WTC11 (cell line): ENCODE results near the gene PTPRO. TPM values are rescaled to one million over a fixed set of nuclear protein-coding genes. Genes with fewer than 3 reads are reported as not detected.
A peak's percentile ranks its signal among the peaks of the same experiment; 100 is the strongest.

Experiments used
- ATAC-seq: fragments of 200-7000 bp; cut with Tn5 transposase; 2 replicates; pipeline ENCODE4 v1.10.0; 2021; ENCODE audit warnings: mild to moderate bottlenecking, moderate library complexity
- CTCF ChIA-PET: fragments of 300-600 bp; sonication (Branson Sonifier 250); formaldehyde crosslinking; loops from one replicate; lab custom pipeline; 2021; ENCODE audit warnings: antibody characterized with exemption; lab: Charles Lee
- POLR2A ChIA-PET: fragments of 350-600 bp; sonication (Branson Sonifier 250); formaldehyde crosslinking; loops from one replicate; lab custom pipeline; 2021; ENCODE audit warnings: antibody characterized with exemption; lab: Charles Lee
- DNase-seq: peaks from one replicate; pipeline ENCODE4 v3.0.0; 2021; ENCODE audit warnings: low spot score
- H3K27ac Mint-ChIP-seq: 2 replicates; pipeline ENCODE4 v1.8.0; 2021; ENCODE audit warnings: mixed read lengths
- H3K27me3 Mint-ChIP-seq: 2 replicates; pipeline ENCODE4 v1.8.0; 2021; ENCODE audit warnings: low read depth, mild to moderate bottlenecking, moderate library complexity, mixed read lengths
- H3K36me3 Mint-ChIP-seq: 2 replicates; pipeline ENCODE4 v1.8.0; 2021; ENCODE audit warnings: mixed read lengths
- H3K4me1 Mint-ChIP-seq: 2 replicates; pipeline ENCODE4 v1.8.0; 2022; ENCODE audit warnings: mixed read lengths
- H3K4me3 Mint-ChIP-seq: 2 replicates; pipeline ENCODE4 v1.8.0; 2021; ENCODE audit warnings: mild to moderate bottlenecking, moderate library complexity, mixed read lengths
- H3K9me3 Mint-ChIP-seq: 2 replicates; pipeline ENCODE4 v1.8.0; 2021; ENCODE audit warnings: mixed read lengths
- ATF6 ChIP-seq: sonication (generic); formaldehyde crosslinking; IDR thresholded peaks from 2 replicates; pipeline ENCODE4 v1.8.1; 2023; ENCODE audit warnings: mild to moderate bottlenecking, missing genetic modification reagents
- ELF4 ChIP-seq: sonication (generic); formaldehyde crosslinking; IDR thresholded peaks from 2 replicates; pipeline ENCODE4 v1.8.1; 2022; ENCODE audit warnings: low read depth, mild to moderate bottlenecking, moderate library complexity, missing genetic modification reagents
- FOXJ3 ChIP-seq: sonication (generic); formaldehyde crosslinking; IDR thresholded peaks from 2 replicates; pipeline ENCODE4 v1.9.0; 2021; ENCODE audit warnings: missing genetic modification reagents, mild to moderate bottlenecking, borderline replicate concordance
- FOXK1 ChIP-seq: sonication (generic); formaldehyde crosslinking; IDR thresholded peaks from 2 replicates; pipeline ENCODE4 v1.8.0; 2022; ENCODE audit warnings: mild to moderate bottlenecking, moderate library complexity, missing genetic modification reagents
- HMGA2 ChIP-seq: fragments of 250-450 bp; sonication (Bioruptor Pico); IDR thresholded peaks from 2 replicates; pipeline ENCODE4 v1.4.0; 2021; ENCODE audit warnings: mild to moderate bottlenecking, moderate library complexity
- HMGXB4 ChIP-seq: sonication (generic); formaldehyde crosslinking; IDR thresholded peaks from 2 replicates; pipeline ENCODE4 v1.8.1; 2023; ENCODE audit warnings: mild to moderate bottlenecking, moderate library complexity, missing genetic modification reagents
- IRF1 ChIP-seq: sonication (generic); formaldehyde crosslinking; IDR thresholded peaks from 2 replicates; pipeline ENCODE4 v1.8.0; 2023; ENCODE audit warnings: missing genetic modification reagents
- JAZF1 ChIP-seq: fragments of 250-450 bp; sonication (Bioruptor Pico); IDR thresholded peaks from 2 replicates; pipeline ENCODE4 v1.9.0; 2021; ENCODE audit warnings: moderate library complexity, mild to moderate bottlenecking, inconsistent platforms
- PRRX2 ChIP-seq: fragments of 250-450 bp; sonication (Bioruptor Pico); IDR thresholded peaks from 2 replicates; pipeline ENCODE4 v1.8.0; 2021; ENCODE audit warnings: mild to moderate bottlenecking
- RELA ChIP-seq: sonication (generic); formaldehyde crosslinking; IDR thresholded peaks from 2 replicates; pipeline ENCODE4 v1.8.1; 2022; ENCODE audit warnings: missing genetic modification reagents, mild to moderate bottlenecking, borderline replicate concordance
- RORB ChIP-seq: fragments of 250-450 bp; sonication (Bioruptor Pico); IDR thresholded peaks from 2 replicates; pipeline ENCODE4 v1.9.0; 2021; ENCODE audit warnings: mild to moderate bottlenecking
- ZNF219 ChIP-seq: sonication (generic); formaldehyde crosslinking; IDR thresholded peaks from 2 replicates; pipeline ENCODE4 v1.8.0; 2023; ENCODE audit warnings: missing genetic modification reagents, mild to moderate bottlenecking, borderline replicate concordance
- ZNF263 ChIP-seq: sonication (generic); formaldehyde crosslinking; IDR thresholded peaks from 2 replicates; pipeline ENCODE4 v1.8.1; 2022; ENCODE audit warnings: low read depth, mild to moderate bottlenecking, moderate library complexity, missing genetic modification reagents
- ZNF416 ChIP-seq: fragments of 250-450 bp; sonication (Bioruptor Pico); IDR thresholded peaks from 2 replicates; pipeline ENCODE4 v1.9.0; 2021; ENCODE audit warnings: mild to moderate bottlenecking, inconsistent platforms
- ZNF425 ChIP-seq: fragments of 250-450 bp; sonication (Bioruptor Pico); conservative IDR thresholded peaks from 2 replicates; pipeline ENCODE4 v1.9.0; 2021; ENCODE audit warnings: mild to moderate bottlenecking
- total RNA-seq: library from RNA; stranded (reverse); gene quantifications from 3 replicates; pipeline ENCODE4 v1.2.3, GENCODE V29; 2021
- TF ChIP-seq, protein P1 (sequence below): sonication (generic); formaldehyde crosslinking; IDR thresholded peaks from 2 replicates; pipeline ENCODE4 v1.8.1; 2023; ENCODE audit warnings: mild to moderate bottlenecking, missing genetic modification reagents, moderate library complexity
- TF ChIP-seq, protein P2 (sequence below): sonication (generic); formaldehyde crosslinking; IDR thresholded peaks from 2 replicates; pipeline ENCODE4 v1.8.1; 2022; ENCODE audit warnings: low read depth, mild to moderate bottlenecking, moderate library complexity, missing genetic modification reagents, borderline replicate concordance
- TF ChIP-seq, protein P3 (sequence below): sonication (generic); formaldehyde crosslinking; IDR thresholded peaks from 2 replicates; pipeline ENCODE4 v1.8.1; 2022; ENCODE audit warnings: mild to moderate bottlenecking, moderate library complexity, missing genetic modification reagents
- TF ChIP-seq, protein P4 (sequence below): fragments of 250-450 bp; sonication (Bioruptor Pico); IDR thresholded peaks from 2 replicates; pipeline ENCODE4 v1.8.0; 2021; ENCODE audit warnings: mild to moderate bottlenecking

PTPRO gene
- total RNA-seq, 1 experiment from 2014 or later: 1.1 TPM

DNA sequence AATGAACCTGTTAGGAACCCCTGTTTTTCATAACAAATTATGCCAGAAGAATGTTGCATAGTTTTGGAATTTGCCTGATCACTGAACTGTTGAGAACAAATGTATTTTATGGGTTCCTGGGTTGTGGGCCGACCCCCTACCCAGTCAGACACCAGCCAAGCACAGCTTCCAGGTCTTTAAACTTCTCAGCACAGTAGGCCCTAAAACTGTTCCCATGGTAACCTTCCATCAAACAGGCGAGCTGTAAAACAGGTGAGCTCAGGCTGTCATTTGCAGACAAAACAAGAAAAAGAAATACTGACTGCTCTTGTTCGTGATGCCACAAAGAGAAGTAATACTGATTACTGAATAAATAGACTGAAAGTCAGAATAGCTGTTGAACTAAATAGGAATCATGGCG, 147.0 kb downstream of the PTPRO start:
- H3K9me3 Mint-ChIP-seq: no peaks in the 10 kb centered on the region
- H3K4me3 Mint-ChIP-seq: no peak overlapping the region
- CTCF ChIA-PET: interaction anchor here (0.9 kb wide), 1 partner anchor 115 kb away, joined by 3 read pairs; no protein-coding TSS in a partner anchor

DNA sequence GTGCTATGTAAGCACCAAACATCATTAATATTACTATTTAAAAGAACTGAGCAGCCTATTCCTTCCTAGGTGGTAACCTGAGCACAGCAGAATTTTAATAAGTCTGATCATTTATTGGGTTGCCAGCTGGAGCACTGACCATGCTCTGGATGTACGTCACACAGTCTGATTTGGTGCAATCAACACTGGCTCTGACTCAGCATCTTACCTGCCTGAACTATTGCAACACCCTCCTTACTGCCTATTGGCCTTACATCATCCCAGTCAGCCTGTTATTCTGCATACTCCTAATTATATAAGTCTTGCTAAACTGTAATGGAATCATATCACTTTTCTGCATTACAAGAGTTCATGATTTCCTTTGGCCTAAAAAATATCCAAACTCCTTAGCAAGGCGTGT, 149.7 kb downstream of the PTPRO start:
- CTCF ChIA-PET: no interaction called here
- ATAC-seq: no peak
- H3K27me3 Mint-ChIP-seq: no peaks in the 10 kb centered on the region
- TF ChIP-seq ELF4 (CRISPR knock-in tag) (no peak), HMGXB4 (no peak), ZNF263 (CRISPR knock-in tag) (no peak), RELA (CRISPR knock-in tag) (no peak), ATF6 (CRISPR knock-in tag) (no peak), ZNF219 (CRISPR knock-in tag) (no peak)
- TF ChIP-seq, protein P1, sequence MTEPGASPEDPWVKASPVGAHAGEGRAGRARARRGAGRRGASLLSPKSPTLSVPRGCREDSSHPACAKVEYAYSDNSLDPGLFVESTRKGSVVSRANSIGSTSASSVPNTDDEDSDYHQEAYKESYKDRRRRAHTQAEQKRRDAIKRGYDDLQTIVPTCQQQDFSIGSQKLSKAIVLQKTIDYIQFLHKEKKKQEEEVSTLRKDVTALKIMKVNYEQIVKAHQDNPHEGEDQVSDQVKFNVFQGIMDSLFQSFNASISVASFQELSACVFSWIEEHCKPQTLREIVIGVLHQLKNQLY (CRISPR knock-in tag): no peak

More for the DNA sequence above, 147.0 kb downstream of the PTPRO start:
- DNase-seq: no peak
- Mint-ChIP-seq H3K27me3 (no peaks in the 10 kb centered on the region), H3K36me3 (no peaks in the 10 kb centered on the region), H3K4me1 (no peaks in the 10 kb centered on the region), H3K27ac (no peak overlapping the region)
- POLR2A ChIA-PET: interaction anchor here (0.6 kb wide), 3 partner anchors 172 to 661 kb away, joined by 3 to 5 read pairs (median 3); no protein-coding TSS in a partner anchor
- no peak for TF ChIP-seq FOXK1
- no peak for TF ChIP-seq ZNF263 (CRISPR knock-in tag)
- TF ChIP-seq RORB (CRISPR knock-in tag): no peak
- no peak for TF ChIP-seq FOXJ3 (CRISPR knock-in tag)
- TF ChIP-seq ZNF416 (CRISPR knock-in tag): no peak
- TF ChIP-seq RELA (CRISPR knock-in tag): no peak
- TF ChIP-seq IRF1: no peak
- TF ChIP-seq ZNF425 (CRISPR knock-in tag): no peak
- TF ChIP-seq, protein P2, sequence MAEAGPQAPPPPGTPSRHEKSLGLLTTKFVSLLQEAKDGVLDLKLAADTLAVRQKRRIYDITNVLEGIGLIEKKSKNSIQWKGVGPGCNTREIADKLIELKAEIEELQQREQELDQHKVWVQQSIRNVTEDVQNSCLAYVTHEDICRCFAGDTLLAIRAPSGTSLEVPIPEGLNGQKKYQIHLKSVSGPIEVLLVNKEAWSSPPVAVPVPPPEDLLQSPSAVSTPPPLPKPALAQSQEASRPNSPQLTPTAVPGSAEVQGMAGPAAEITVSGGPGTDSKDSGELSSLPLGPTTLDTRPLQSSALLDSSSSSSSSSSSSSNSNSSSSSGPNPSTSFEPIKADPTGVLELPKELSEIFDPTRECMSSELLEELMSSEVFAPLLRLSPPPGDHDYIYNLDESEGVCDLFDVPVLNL (CRISPR knock-in tag): no peak
- TF ChIP-seq HMGA2 (CRISPR knock-in tag): no peak
- TF ChIP-seq, protein P3, sequence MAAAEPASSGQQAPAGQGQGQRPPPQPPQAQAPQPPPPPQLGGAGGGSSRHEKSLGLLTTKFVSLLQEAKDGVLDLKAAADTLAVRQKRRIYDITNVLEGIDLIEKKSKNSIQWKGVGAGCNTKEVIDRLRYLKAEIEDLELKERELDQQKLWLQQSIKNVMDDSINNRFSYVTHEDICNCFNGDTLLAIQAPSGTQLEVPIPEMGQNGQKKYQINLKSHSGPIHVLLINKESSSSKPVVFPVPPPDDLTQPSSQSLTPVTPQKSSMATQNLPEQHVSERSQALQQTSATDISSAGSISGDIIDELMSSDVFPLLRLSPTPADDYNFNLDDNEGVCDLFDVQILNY (CRISPR knock-in tag): no peak
- TF ChIP-seq, protein P4, sequence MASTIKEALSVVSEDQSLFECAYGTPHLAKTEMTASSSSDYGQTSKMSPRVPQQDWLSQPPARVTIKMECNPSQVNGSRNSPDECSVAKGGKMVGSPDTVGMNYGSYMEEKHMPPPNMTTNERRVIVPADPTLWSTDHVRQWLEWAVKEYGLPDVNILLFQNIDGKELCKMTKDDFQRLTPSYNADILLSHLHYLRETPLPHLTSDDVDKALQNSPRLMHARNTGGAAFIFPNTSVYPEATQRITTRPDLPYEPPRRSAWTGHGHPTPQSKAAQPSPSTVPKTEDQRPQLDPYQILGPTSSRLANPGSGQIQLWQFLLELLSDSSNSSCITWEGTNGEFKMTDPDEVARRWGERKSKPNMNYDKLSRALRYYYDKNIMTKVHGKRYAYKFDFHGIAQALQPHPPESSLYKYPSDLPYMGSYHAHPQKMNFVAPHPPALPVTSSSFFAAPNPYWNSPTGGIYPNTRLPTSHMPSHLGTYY: no peak
- no peak for TF ChIP-seq JAZF1 (CRISPR knock-in tag)
- TF ChIP-seq PRRX2 (CRISPR knock-in tag): no peak
- peak; percentile 57; the same call in 1 of the 2 replicates for ATAC-seq

More for the DNA sequence above, 149.7 kb downstream of the PTPRO start:
- no peak for DNase-seq
- Mint-ChIP-seq H3K9me3 (no peaks in the 10 kb centered on the region), H3K27ac (no peak overlapping the region), H3K36me3 (no peaks in the 10 kb centered on the region), H3K4me3 (no peak overlapping the region), H3K4me1 (0 out of 2 replicates have a peak, but pooled peaks cover 4% of the 10 kb centered on the region)
- POLR2A ChIA-PET: no interaction called here
